ENCODE data around the gene FUBP3. TPM values are rescaled to one million over a fixed set of nuclear protein-coding genes. Genes with fewer than 3 reads are reported as not detected.

Gene FUBP3
- polyA plus RNA-seq, 1 donor (not counting 4 experiments of a cell fraction or from before 2014, with no cell fraction given) = 39.1 TPM

DNA sequence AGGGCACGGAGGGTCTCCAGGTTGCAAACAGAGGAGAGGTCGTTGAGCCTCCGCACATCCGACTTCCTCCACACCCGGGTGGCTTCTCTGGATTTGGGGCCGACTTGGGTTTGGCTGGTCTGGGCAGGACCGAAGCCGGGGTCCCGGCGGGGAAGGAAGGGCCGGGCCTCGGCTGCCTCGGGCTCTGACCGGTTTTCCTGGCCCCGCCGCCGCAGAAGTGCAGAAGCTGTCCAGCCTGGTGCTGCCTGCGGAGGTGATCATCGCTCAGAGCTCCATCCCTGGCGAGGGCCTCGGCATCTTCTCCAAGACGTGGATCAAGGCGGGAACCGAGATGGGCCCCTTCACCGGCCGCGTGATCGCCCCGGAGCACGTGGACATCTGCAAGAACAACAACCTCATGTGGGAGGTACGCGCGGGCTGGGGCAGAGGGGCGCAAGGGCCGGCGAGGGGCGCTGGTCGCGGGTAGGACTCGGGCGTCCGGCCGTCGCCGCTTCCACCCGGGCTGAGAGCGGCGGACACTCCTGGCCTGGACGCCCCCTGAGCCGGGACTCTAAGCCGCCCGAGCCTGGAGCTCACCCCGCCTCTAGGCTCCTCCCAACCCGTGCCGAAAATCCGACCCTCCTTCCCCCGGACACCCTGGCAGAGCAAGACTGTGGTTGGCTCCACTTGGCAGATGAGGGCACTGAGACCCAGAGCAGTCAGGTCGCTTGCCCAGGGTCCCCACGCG lies 87.2 kb downstream of the FUBP3 start:
- FAIRE-seq (no peak), DNase-seq (ENCODE audit: low read depth, low spot score) (no peak)
- Histone ChIP-seq H2AFZ (ENCODE audit: control insufficient read depth, low read length) (no peak overlapping the region), H3K27me3 (ENCODE audit: control insufficient read depth, extremely low read depth, insufficient read depth, low read length) (peaks cover 72% of the 10 kb centered on the region), H3K9me3 (ENCODE audit: control insufficient read depth, low read depth, low read length) (no peaks in the 10 kb centered on the region), H3K27ac (ENCODE audit: control insufficient read depth, insufficient read depth, low read length) (no peak overlapping the region), H4K20me1 (ENCODE audit: control insufficient read depth, extremely low read depth, insufficient read depth, low read length) (peaks cover 5% of the 10 kb centered on the region), H3K9me1 (ENCODE audit: control insufficient read depth, extremely low read depth, insufficient read depth, low read length) (no peaks in the 10 kb centered on the region), H3K9ac (ENCODE audit: control insufficient read depth, extremely low read depth, insufficient read depth, low read length) (no peak overlapping the region), H3K4me3 (ENCODE audit: control insufficient read depth in 2 of 3, extremely low read depth in 1 of 3, insufficient read depth in 2 of 3, low read depth in 1 of 3, low read length in 3 of 3) (no peak overlapping the region), H3K4me1 (ENCODE audit: control insufficient read depth, extremely low read depth, insufficient read depth, low read length) (no peaks in the 10 kb centered on the region), H3K36me3 (ENCODE audit: control insufficient read depth in 2 of 2, extremely low read depth in 1 of 2, insufficient read depth in 2 of 2, low read length in 2 of 2) (no peaks in the 10 kb centered on the region), H3K4me2 (ENCODE audit: control insufficient read depth, extremely low read depth, insufficient read depth, low read depth, low read length) (no peak overlapping the region), H3K79me2 (ENCODE audit: control insufficient read depth, insufficient read depth, low read length) (no peaks in the 10 kb centered on the region)
- TF ChIP-seq EZH2 (IDR thresholded peaks at IDR 0.05; ENCODE audit: low read length) = peak; percentile 12
- TF ChIP-seq, protein P1, sequence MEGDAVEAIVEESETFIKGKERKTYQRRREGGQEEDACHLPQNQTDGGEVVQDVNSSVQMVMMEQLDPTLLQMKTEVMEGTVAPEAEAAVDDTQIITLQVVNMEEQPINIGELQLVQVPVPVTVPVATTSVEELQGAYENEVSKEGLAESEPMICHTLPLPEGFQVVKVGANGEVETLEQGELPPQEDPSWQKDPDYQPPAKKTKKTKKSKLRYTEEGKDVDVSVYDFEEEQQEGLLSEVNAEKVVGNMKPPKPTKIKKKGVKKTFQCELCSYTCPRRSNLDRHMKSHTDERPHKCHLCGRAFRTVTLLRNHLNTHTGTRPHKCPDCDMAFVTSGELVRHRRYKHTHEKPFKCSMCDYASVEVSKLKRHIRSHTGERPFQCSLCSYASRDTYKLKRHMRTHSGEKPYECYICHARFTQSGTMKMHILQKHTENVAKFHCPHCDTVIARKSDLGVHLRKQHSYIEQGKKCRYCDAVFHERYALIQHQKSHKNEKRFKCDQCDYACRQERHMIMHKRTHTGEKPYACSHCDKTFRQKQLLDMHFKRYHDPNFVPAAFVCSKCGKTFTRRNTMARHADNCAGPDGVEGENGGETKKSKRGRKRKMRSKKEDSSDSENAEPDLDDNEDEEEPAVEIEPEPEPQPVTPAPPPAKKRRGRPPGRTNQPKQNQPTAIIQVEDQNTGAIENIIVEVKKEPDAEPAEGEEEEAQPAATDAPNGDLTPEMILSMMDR (optimal IDR thresholded peaks at IDR 0.05 in 1 of 3, IDR thresholded peaks at IDR 0.05 in 1 of 3, conservative IDR thresholded peaks at IDR 0.05 in 1 of 3; ENCODE audit: extremely low read depth in 1 of 3, insufficient read depth in 2 of 3, low read length in 3 of 3) = no peak
- dilution Hi-C loops (cut with MboI; ENCODE audit: extremely low pct_ligation_motif_present, low sequenced_read_pairs) = no loop called here

DNA sequence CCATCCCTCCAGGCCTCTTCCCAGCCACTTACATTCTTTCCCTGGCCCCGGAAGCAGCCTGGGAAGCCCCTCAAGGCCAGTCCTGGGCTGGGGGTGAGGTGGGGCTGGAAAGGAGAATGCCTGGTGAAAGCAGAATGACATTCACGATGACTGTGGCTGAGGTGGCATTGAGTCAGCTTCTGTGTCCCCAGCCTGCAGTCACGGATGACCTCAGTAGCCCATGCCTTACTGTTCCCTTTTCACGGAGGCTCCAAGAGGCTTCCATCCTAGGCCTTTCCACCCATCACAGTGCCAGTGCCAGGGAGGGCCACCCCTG lies 87.7 kb downstream of the FUBP3 start:
- Histone ChIP-seq H2AFZ (ENCODE audit: control insufficient read depth, low read length) (no peak overlapping the region), H3K9me3 (ENCODE audit: control insufficient read depth, low read depth, low read length) (no peaks in the 10 kb centered on the region), H3K4me2 (ENCODE audit: control insufficient read depth, extremely low read depth, insufficient read depth, low read depth, low read length) (no peak overlapping the region), H3K4me3 (ENCODE audit: control insufficient read depth in 2 of 3, extremely low read depth in 1 of 3, insufficient read depth in 2 of 3, low read depth in 1 of 3, low read length in 3 of 3) (no peak overlapping the region), H3K36me3 (ENCODE audit: control insufficient read depth in 2 of 2, extremely low read depth in 1 of 2, insufficient read depth in 2 of 2, low read length in 2 of 2) (no peaks in the 10 kb centered on the region), H3K9ac (ENCODE audit: control insufficient read depth, extremely low read depth, insufficient read depth, low read length) (no peak overlapping the region), H3K27me3 (ENCODE audit: control insufficient read depth, extremely low read depth, insufficient read depth, low read length) (peaks cover 67% of the 10 kb centered on the region), H4K20me1 (ENCODE audit: control insufficient read depth, extremely low read depth, insufficient read depth, low read length) (peaks cover 3% of the 10 kb centered on the region), H3K27ac (ENCODE audit: control insufficient read depth, insufficient read depth, low read length) (no peak overlapping the region), H3K79me2 (ENCODE audit: control insufficient read depth, insufficient read depth, low read length) (no peaks in the 10 kb centered on the region), H3K9me1 (ENCODE audit: control insufficient read depth, extremely low read depth, insufficient read depth, low read length) (no peaks in the 10 kb centered on the region), H3K4me1 (ENCODE audit: control insufficient read depth, extremely low read depth, insufficient read depth, low read length) (no peaks in the 10 kb centered on the region)
- dilution Hi-C loops (cut with MboI; ENCODE audit: extremely low pct_ligation_motif_present, low sequenced_read_pairs) = no loop called here
- FAIRE-seq = no peak
- no peak for DNase-seq (ENCODE audit: low read depth, low spot score)
- TF ChIP-seq, protein P1 (optimal IDR thresholded peaks at IDR 0.05 in 1 of 3, IDR thresholded peaks at IDR 0.05 in 1 of 3, conservative IDR thresholded peaks at IDR 0.05 in 1 of 3; ENCODE audit: extremely low read depth in 1 of 3, insufficient read depth in 2 of 3, low read length in 3 of 3) = no peak
- no peak for TF ChIP-seq EZH2 (IDR thresholded peaks at IDR 0.05; ENCODE audit: low read length)
